ENCODE measurements around the gene IDH3A.

IDH3A gene

DNA sequence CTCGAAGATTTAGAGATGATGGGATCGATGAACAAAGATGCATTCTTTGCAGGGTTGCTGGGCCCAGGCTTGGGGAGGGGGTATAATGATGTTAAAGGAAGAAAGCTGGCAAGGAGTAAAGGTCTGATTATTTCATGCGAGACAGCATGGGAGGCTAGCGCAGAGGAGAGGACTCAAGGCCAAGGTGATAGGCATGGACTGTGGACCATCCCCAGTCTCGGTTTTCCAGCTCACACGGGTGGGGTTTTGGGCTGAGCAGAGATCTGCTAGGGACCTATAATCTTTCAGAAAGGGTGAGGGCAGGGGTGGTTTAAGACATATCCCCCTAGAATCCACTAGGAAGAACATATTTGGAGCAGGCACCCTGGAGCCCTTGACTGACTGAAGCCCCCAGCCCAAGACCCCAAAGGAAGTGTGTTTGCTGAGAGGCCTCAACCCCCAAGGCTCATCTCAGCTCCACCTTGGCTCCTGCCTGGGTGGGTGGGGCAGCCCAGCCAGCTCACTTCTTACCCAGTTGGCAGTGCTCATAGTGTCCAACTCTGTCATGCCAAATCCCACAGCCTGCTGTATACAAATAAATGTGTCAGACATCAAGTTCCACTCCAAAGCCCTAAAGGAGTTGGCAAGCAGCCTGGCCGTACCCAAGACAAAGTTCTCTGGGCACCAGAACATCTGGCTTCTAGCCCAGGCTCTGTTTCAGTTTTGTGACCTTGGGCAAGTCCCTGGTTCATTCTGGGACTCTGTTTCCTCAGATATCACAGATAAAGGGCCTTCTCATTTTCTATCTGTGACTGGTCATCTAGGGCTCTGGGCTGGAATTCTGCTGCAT is 67.3 kb downstream of the IDH3A start:
- DNase-seq (ENCODE audit: low read depth in 2 of 2): no peak

DNA sequence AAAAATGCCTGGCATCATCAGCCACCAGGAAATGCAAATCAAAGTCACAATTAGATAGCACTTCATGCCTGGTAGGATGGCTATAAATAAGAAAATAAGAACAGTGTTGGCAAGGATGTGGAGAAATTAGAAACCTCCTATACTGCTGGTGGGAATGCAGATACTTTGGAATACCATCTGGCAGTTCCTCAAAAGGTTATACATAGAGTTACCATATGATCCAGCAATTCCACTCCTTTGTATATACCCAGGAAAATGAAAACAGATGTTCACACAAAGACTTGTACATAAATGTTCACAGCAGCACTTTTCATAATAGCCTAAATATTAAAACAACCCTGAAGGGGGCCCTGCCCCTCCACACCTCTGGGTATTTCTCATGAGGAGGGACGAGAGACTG is 71.6 kb downstream of the IDH3A start:
- no peak for DNase-seq (ENCODE audit: low read depth in 2 of 2)

All from stimulated activated CD8-positive, alpha-beta memory T cell treated with anti-CD3 and anti-CD28 coated beads, Interleukin-7, amount 100 ng/mL, for 4 hours (primary cell).